ENCODE measurements around the gene RARRES2. TPM values are rescaled to one million over a fixed set of nuclear protein-coding genes. Genes with fewer than 3 reads are reported as not detected.
A peak's percentile ranks its signal among the peaks of the same experiment; 100 is the strongest.

The RARRES2 gene
- polyA plus RNA-seq, 1 of the 3 experiments (the other 2 are of a cell fraction) = 0.43 TPM

GRCh38 chr7:150367677-150368095 lies 26.3 kb upstream of the RARRES2 start:
- peak overlapping the region; percentile 100 for H2AFZ ChIP-seq (ENCODE audit: low read depth)
- peaks cover 10% of the 10 kb centered on the region for H3F3A ChIP-seq (replicated peaks; ENCODE audit: insufficient read depth)
- peak overlapping the region; percentile 96 for H3K4me2 ChIP-seq
- H3K4me1 ChIP-seq (ENCODE audit: control insufficient read depth in 1 of 2, insufficient read depth in 2 of 2, low read depth in 1 of 2, low read length in 1 of 2) = peaks cover 23 to 26% of the 10 kb centered on the region in 2 experiments
- peak overlapping the region; percentile 70 to 77 for H3K4me3 ChIP-seq (ENCODE audit: low read depth in 2 of 2, low read length in 1 of 2)
- no peaks in the 10 kb centered on the region for H3K9me3 ChIP-seq
- 66% methylated on average over 8 of the region's 8 CpGs for WGBS (ENCODE audit: low lambda C conversion rate)
- no peaks in the 10 kb centered on the region for H3K9me2 ChIP-seq
- H3K27ac ChIP-seq (ENCODE audit: low read depth in 2 of 2, low read length in 1 of 2) = peak overlapping the region; percentile 72 to 96
- peak overlapping the region; percentile 93 for H3K9ac ChIP-seq
- no peaks in the 10 kb centered on the region for H4K20me1 ChIP-seq (ENCODE audit: insufficient read depth)
- H3K36me3 ChIP-seq (replicated peaks in 1 of 2; ENCODE audit: control insufficient read depth in 1 of 2, insufficient read depth in 2 of 2, low read length in 1 of 2) = peaks cover 0 to 25% of the 10 kb centered on the region in 2 experiments
- ChIA-PET POLR2A (interaction anchor here (1.3 to 3.1 kb wide), 8 partner anchors 11 to 45 kb away, joined by 3 to 43 read pairs (median 11); partner anchors contain the start of genes ACTR3C, LRRC61 and ZNF775), CTCF (interaction anchor here (0.7 to 7.4 kb wide), 7 partner anchors 11 to 644 kb away, joined by 3 to 57 read pairs (median 3); partner anchors contain the start of gene ZNF775)
- peak; percentile 23; the same call in 1 of the 2 replicates for TF ChIP-seq FOSL2 (IDR thresholded peaks at IDR 0.05; ENCODE audit: borderline replicate concordance, low read depth)
- TF ChIP-seq TCF12 (IDR thresholded peaks at IDR 0.05) = peak; percentile 15; the same call in 1 of the 2 replicates
- TF ChIP-seq NFIC (IDR thresholded peaks at IDR 0.05; ENCODE audit: borderline replicate concordance) = no peak
- TF ChIP-seq RXRA (IDR thresholded peaks at IDR 0.05; ENCODE audit: borderline replicate concordance, low read depth) = no peak
- TF ChIP-seq ELF1 (IDR thresholded peaks at IDR 0.05) = 0 out of 2 replicates have a peak, but pooled peaks have one; percentile 16
- no peaks in the 10 kb centered on the region for H3K27me3 ChIP-seq (ENCODE audit: insufficient read depth)
- DNase-seq = no peak
- peaks cover 38% of the 10 kb centered on the region for H3K79me2 ChIP-seq (ENCODE audit: insufficient read depth)

GRCh38 chr7:150365673-150366398 lies 24.4 kb upstream of the RARRES2 start:
- H3K4me2 ChIP-seq = no peak overlapping the region

More at GRCh38 chr7:150365673-150366398, 24.4 kb upstream of the RARRES2 start:
- peaks cover 0 to 6% of the 10 kb centered on the region in 2 experiments for H3K36me3 ChIP-seq (replicated peaks in 1 of 2; ENCODE audit: control insufficient read depth in 1 of 2, insufficient read depth in 2 of 2, low read length in 1 of 2)
- no peaks in the 10 kb centered on the region for H3K9me2 ChIP-seq
- H4K20me1 ChIP-seq (ENCODE audit: insufficient read depth) = no peaks in the 10 kb centered on the region
- H3K9ac ChIP-seq = no peak overlapping the region
- peaks cover 10% of the 10 kb centered on the region for H3F3A ChIP-seq (replicated peaks; ENCODE audit: insufficient read depth)
- no peak overlapping the region for H2AFZ ChIP-seq (ENCODE audit: low read depth)
- no peak overlapping the region for H3K27ac ChIP-seq (ENCODE audit: low read depth in 2 of 2, low read length in 1 of 2)
- no peak for DNase-seq
- H3K27me3 ChIP-seq (ENCODE audit: insufficient read depth) = no peaks in the 10 kb centered on the region
- 82% methylated on average over 5 of the region's 5 CpGs for WGBS (ENCODE audit: low lambda C conversion rate)
- ChIA-PET POLR2A (interaction anchor here (0.8 kb wide), 1 partner anchor 40 kb away, joined by 4 read pairs; a partner anchor contains a TSS), CTCF (interaction anchor here (0.9 to 7.4 kb wide), 8 partner anchors 9 to 80 kb away, joined by 3 to 57 read pairs (median 3); no protein-coding TSS in a partner anchor)
- no peaks in the 10 kb centered on the region for H3K9me3 ChIP-seq
- TF ChIP-seq CHD2 (IDR thresholded peaks at IDR 0.05; ENCODE audit: low read length, partially characterized antibody) = no peak
- TF ChIP-seq USF2 (IDR thresholded peaks at IDR 0.05; ENCODE audit: borderline replicate concordance, low read depth, low read length) = no peak
- TF ChIP-seq GABPA (IDR thresholded peaks at IDR 0.05; ENCODE audit: low read depth) = no peak
- TF ChIP-seq JUND (IDR thresholded peaks at IDR 0.05) = no peak
- no peak for TF ChIP-seq RFX5 (IDR thresholded peaks at IDR 0.05; ENCODE audit: low read length)
- TF ChIP-seq CTCF (IDR thresholded peaks at IDR 0.05) = no peak
- TF ChIP-seq YY1 (IDR thresholded peaks at IDR 0.05; ENCODE audit: low read depth) = no peak
- no peak for TF ChIP-seq EP300 (IDR thresholded peaks at IDR 0.05; ENCODE audit: borderline replicate concordance in 1 of 2, low read depth in 1 of 2, low read length in 1 of 2)
- no peak for TF ChIP-seq FOXJ3 (CRISPR knock-in tag; IDR thresholded peaks at IDR 0.05)
- no peak for TF ChIP-seq ELF1 (IDR thresholded peaks at IDR 0.05)
- H3K4me1 ChIP-seq (ENCODE audit: control insufficient read depth in 1 of 2, insufficient read depth in 2 of 2, low read depth in 1 of 2, low read length in 1 of 2) = peaks cover 23 to 24% of the 10 kb centered on the region in 2 experiments
- no peak overlapping the region for H3K4me3 ChIP-seq (ENCODE audit: low read depth in 2 of 2, low read length in 1 of 2)
- H3K79me2 ChIP-seq (ENCODE audit: insufficient read depth) = peaks cover 23% of the 10 kb centered on the region

All from SK-N-SH (cell line).